ELF-1 (cell line): ENCODE measurements around the gene ECI1.
A peak's percentile ranks its signal among the peaks of the same experiment; 100 is the strongest.
"Not testable (repeated sequence)": the region's sequence is repeated elsewhere in the genome, so short reads cannot be mapped to it uniquely, and the experiment has no call there.

Experiments used
- DNase-seq: peaks from one replicate; pipeline ENCODE4 v3.0.0-alpha.2; 2016; ENCODE audit warnings: low read depth, low spot score

Gene ECI1

DNA sequence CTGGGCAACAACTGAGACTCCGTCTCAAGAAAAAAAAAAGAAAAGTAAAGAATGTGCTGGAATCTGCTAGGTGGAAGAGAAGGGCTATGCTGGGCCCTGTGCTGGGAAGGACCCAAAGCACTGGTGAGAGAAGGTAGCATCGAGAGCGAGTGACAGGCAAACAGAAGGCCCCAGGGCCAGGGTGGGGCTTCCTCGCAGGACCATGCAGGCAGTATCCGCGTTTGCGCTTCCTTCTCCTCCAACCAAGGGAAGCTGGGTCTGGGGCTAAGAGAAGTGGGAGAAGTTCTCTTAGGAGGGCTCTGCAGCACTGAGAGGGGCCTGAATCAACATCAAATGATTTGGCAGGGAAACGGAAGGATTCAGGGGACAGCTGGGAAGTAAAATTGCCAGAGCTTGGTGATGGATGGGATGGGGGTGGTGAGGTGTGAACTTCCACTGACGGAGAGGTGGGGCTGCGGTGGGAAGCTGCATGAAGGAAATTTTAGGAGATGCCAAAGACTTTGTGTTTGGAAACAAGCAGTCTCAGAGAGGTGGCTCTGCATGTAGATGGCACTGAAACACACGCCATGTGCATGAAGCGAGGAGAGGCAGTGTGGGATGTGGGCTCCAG, 5.2 kb upstream of the ECI1 start:
- no peak for DNase-seq

DNA sequence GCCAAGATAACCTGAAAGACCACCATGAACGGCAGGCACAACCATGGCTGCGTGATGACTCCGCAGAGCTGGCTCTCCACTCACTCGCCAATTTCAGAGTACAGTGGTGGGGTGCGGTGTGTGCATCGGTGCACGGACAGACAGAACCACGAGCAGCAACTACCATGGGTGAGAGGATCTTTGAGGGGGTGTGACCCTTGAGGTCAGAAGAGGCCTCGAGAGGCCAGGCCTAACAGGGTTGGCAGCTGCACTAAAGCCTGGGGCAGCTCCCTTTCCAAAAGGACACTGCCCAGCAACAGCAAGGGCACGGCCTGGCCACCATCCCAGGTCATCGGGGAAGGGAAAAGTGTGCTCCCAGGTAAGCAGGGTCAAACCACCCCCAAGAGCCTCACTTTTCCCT, 1.9 kb upstream of the ECI1 start:
- no peak for DNase-seq

DNA sequence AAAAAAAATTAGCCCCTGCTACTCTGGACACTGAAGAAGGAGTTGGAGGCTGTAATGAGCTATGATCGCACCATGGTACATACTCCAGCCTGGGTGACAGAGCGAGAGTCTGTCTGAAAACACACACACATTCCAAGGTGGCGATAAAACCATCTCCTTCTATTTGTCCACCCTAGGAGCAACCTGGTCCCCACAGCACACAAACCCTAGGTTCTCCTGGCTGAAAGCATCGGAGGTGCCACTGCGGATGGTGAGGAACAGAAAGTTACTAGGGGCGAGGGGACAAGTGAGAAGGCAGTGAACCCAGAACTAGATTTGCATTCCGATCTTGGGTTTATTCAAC, 1.4 kb upstream of the ECI1 start:
- no peak for DNase-seq

DNA sequence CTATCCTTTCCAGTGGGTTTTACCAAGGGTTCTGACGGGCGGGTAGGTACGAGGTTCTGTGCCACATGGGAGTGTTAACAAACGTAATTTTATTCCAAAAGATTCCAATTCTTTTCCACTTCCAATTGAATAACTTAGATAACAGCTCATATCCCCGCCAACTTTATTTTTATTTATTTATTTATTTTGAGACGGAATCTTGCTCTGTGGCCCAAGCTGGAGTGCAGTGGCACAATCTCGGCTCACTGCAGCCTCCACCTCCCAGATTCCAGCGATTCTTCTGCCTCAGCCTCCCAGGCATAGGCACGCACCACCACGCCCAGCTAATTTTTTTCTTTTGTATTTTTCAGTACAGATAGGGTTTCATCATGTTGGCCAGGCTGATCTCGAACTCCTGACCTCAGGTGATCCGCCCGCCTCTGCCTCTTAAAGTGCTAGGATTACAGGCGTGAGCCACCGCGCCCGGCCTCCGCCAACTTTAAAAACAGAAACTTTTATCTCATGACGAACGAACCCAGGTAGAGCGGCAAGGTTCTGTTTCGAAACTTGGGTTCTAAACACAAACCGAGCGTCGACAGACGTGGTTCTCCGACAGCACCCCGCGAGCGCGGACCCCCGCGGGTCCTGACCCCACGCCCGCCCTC, 613 bp downstream of the ECI1 start:
- peak; percentile 47 for DNase-seq

DNA sequence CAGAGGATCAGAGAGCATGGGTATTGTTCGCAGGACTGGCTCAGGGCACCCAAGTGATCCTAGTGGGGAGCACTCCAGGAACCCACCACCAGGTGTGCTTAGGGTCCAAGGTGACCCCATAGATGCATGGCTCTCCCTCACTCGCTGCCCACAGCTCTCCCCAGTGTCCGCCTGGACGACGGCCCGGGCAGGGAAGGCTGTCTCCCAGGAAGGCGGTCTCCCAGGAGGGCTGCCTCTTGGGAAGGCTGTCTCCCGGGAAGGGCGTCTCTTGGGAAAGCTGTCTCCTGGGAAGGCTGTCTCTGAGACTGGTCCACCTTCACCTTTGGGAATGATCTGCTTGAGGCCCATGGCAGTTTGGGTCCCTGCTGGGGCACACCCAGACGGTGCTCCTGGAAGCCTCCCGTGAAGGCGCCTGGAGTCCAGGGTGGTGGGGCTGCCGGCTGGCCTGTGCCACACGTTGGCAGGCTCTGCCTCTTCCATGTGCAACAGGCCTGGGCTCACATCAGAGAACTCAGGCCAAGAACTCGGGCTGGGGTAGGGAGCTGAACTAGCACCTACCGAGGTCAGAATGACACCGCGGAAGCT, 5.0 kb downstream of the ECI1 start:
- no peak for DNase-seq

DNA sequence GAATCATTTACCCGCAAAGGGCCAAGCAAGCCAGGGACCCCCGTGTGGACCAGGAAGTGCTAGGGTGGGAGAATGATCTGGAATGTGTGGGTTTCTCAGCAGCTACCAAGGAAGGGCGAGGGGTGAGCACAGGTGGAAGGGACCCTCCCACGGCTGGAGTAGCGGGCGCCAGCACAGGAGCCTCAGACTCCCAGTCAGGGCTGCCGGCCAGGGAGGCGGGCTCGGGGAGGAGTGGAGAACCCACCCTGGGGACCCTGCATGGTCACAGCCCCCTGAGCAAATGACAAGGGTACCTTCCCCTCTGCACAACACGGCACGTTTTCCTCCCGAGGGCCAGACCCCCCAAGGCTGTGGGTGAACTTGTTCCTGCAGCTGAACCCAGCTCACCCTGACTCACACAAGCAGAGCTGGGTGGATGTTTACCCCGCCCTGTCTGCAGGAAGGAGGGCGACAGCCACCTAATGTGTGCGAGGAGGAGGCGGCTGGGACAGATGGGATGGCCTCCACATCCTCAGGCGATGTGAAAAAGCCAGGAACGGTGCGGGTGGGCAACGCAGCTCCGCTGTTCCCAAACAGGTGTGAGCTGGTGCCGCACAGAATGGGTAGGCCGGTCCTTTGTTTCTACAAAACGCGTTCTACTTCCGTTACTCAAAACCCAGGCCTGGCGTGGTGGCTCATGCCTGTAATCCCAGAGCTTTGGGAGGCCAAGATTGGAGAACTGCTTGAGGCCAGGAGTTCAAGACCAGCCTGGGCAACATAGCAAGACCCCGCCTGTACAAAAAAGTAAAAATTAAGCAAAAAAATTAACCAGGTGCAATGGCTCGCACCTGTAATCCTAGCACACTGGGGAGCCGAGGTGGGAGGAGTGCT, 6.2 kb downstream of the ECI1 start:
- no peak for DNase-seq

DNA sequence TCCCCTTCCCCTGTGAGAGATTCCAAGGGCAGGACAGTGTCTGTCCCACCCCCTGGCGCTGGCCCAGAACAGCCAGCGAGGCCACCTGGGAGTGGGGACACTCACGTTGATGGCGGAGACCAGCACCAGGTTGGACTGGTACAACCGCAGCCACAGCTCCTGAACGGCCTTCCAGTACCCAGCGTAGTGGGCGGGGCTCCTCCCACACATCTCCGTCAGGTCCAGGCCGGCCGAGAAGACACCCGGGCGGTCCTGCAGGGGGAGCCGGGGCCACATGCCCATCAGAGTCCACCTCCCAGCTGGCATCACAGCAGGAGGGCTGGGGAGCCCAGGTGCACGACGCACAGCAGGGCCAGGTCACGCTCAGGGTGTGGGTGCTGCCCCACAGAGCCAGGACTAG, 7.1 kb downstream of the ECI1 start:
- DNase-seq: peak; percentile 59

DNA sequence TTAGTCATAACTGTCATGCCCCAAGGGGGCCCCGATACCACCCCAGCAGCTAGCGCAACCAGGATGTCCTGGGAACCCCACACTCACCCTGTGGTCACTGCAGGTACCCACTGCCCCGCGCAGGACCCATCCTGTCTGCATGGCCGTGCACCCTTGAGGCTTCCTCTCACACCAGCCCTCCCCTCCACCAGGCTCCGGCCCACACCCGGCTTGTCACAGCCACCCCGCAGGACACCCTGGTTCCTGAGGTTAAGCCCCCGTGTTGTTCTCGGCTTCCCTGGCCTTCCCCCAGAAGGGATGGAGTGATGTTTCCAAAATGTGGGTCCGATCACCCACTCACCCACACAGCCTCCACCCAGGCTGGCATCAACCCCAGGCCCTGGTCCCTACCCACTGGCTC, 7.6 kb downstream of the ECI1 start:
- no peak for DNase-seq

DNA sequence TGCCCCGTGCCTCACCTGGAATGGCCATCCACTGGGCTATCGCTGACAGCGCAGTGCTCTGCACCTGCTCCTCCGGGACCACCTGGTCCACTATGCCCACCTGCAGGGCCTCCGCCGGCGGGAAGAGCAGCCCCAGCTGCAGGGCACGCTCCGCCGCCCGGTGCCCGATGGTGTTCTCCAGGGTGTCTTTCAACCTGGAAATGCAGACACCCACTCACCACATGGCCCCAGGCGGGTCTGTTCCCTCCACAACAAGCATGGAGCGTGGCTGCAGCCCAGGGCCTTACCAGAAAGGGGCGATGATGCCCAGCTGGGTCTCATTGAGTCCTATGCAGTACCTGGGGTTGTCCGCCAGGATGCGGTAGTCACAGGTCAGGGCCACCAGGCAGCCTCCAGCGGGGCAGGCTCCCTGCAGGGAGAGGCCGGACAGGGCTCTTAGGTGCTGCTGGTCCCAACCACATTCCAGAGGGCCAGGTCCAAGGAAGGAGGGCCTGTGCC, 8.3 kb downstream of the ECI1 start:
- peak; percentile 43 for DNase-seq

DNA sequence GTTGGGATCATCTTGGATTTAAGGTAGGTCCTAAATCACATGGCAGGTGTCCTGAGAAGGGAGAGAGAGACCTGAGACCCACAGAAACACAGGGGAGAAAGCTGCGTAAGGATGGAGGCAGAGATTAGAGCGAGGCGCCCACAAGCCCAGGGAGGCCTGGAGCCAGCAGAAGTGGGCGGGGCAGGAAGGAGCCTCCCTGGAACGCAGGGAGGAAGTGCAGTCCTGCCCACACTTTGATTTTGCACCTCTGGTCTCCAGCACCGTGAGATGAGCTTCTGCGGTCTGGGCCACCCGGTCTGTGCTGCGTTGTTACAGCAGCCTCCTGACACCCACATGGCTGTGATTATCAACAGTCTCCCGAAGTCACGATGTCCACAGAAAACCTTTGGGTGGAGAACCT, 8.8 kb downstream of the ECI1 start:
- no peak for DNase-seq

DNA sequence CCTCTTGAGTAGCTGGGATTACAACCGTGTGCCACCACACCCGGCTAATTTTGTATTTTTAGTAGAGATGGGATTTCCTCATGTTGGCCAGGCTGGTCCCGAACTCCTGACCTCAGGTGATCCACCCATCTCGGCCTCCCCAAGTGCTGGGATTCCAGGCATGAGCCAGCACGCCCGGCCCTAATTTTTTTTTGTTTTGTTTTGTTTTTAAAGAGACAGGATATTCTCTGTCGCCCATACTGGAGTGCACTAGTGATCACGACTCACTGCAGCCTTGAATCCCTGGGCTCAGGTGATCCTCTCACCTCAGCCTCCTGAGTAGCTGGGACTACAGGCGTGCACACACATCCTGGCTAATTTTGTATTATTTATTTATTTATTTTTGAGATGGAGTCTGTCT, 11.1 kb downstream of the ECI1 start:
- not testable (repeated sequence) for DNase-seq

DNA sequence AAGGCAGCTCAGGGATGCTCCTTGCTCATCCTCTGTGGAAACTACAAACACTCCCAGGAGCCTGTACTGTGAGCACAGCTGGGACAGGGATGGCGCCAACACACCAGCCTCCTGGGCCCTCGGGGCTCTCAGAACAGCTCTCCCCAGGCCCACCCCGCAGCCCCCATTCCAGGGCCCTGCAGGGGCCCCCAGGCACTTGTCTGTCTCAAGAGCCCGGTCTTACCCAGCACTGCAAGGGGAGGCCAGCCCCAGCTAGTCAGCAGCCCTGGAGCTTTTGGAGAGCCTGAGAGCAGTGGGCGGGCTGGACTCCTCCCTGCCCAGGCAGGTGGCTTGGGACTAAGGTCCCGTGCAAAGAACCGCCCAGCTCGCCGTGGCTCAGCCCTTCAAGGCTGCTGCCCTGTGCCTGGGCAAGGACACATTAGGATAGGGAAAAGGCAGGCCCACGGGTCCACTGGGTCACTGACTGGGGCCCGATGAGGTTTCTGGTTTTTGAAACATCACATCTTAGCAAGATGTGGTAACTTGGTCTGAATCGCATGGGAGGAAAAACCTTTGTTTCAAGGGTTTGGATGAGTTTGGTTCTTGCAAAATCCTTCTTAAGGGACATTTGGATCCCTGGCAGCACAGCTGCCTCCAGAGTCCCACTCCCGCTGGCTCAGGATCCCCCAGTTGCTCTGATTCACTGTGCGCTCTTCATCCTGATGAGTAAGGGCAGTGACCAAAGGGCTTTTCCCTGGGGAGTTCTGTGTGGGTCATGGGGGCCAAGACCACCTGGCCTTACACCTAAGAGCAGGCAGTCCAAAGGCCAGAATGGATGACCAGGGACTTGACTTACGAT, 12.3 kb downstream of the ECI1 start:
- peak; percentile 66 for DNase-seq

DNA sequence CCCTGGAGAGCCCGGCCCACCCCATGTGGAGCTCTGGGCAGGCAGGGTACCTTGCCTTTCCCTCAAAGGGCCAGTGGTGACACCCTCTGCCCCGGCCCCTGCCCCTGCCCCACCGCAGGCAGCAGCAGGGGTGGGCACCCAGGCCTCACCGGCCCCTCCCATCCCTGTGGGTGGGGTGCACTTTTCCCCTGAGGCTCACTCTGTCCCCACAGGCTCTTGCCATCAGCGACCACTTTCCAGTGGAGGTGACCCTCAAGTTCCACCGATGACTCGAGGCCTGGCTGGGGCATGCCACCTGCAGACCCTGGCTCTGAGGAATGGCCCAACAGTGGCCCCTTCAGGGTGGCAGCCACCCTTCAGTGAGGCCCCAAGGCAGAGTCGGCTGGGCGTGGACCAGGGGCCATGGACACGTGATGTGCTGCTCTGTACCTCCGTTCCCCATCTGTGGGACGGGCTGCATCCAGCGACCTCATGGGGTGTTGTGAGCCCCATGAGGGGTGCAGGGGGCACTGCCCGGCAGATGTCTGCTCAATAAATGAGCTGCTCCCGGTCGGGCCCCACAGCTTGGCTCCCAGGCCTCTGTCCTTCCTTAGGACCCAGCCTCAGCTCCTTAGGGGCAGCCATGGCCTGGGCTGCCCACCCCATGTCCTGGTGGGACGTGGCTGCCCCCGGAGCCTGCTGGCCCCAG, 13.1 kb downstream of the ECI1 start:
- DNase-seq: no peak

DNA sequence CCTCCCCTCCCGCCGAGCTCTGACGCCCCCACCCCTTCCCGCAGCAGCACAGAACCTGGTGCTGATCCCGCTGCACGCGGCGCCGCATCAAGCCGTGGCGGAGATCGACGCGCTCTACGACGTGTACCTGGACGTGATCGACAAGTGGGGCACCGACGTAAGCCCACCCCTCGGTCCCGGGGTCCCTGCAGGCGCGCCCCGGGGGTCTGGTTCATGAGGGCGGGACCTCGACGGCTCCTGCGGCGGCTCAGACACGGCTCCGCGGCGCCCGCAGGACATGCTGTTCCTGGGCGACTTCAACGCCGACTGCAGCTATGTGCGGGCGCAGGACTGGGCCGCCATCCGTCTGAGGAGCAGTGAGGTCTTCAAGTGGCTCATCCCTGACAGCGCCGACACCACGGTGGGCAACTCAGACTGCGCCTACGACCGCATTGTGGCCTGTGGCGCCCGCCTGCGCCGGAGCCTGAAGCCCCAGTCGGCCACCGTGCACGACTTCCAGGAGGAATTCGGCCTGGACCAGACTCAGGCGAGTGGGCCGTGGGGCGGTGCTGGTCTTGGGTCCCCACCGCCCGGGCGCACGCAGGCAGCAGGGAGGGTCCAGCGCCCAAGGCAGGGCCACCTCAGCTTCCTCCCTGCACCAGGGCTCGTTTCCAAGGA, 13.8 kb downstream of the ECI1 start:
- peak; percentile 56 for DNase-seq

DNA sequence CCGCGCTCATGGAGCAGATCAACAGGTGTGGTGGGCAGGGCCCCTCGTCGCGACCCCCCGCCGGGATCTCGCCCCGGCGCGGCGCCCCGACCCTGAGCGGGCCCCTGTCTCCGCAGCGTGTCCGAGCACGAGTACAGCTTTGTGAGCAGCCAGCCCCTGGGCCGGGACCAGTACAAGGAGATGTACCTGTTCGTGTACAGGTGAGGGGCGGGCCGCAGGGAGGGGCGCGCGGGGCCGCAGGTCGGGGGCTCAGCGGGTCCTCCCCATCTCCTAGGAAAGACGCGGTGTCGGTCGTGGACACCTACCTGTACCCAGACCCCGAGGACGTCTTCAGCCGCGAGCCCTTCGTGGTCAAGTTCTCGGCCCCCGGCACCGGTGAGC, 14.3 kb downstream of the ECI1 start:
- no peak for DNase-seq

DNA sequence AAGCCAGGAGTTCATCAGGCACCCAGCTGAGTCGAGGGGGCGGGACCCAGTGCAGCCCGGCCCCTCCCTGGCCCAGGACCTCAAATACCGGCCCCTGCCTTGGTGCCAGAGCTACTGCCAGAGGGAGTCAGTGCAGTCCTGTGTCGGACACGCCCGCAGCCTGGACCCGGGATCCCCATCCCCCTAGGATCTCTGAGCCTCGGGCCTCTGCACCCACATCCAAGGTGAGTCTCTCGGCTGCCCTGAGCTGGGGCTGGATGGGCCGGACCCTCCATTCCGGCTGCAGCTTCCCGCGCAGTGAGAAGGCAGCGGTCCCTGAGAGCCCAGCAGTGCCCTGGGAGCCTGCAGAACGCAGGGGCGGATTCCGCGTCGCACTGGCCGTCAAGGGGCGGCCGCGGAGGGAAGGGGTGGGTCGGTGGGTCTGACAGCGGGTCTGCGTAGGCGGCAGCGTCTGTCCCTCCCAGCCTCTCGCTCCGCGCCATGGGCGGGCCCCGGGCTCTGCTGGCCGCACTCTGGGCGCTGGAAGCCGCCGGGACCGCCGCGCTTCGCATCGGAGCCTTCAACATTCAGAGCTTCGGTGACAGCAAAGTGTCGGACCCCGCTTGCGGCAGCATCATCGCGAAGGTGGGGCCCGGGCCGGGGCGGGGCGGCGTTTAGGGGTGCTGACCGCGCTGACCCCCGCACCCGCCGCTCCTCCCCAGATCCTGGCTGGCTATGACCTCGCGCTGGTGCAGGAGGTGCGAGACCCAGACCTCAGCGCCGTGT, 14.9 kb downstream of the ECI1 start, which contains the start of gene DNASE1L2:
TSS of gene DNASE1L2 (plus strand) at position 108 of the 765 bp plus-strand sequence. CDS start at position 481, 373 bp downstream.
- DNase-seq: peak; percentile 79

DNA sequence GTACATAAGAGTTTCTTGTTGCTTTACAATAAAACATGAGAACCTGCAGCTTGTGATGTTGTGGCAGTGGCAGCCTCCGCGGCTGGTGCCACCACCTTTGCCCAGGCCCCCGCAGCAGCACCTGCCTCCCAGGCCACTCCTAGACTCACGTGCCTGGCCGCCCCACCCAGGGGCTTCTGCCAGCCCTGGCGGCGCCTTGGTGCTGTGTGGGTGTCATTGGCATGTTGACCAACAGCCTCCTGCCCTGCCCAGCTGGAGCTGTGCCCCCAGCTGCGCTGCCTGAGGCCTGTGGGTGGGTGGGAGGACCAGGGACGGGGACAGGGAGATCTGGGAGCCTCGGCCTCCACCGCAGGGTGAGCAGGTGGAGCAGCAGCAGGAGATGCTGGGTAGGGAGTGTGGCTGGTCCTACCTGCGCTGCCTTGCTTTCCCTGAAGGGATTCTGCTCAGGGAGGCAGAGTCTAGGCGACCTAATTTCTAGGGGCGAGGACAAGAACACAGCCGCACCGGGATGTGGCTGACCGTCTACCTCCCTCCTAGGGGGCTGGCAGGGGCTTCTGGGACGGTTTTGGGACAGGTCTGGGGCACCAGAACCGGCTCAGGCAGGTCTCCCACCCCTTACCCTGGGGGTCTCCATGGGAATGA, 15.6 kb downstream of the ECI1 start:
- DNase-seq: no peak

DNA sequence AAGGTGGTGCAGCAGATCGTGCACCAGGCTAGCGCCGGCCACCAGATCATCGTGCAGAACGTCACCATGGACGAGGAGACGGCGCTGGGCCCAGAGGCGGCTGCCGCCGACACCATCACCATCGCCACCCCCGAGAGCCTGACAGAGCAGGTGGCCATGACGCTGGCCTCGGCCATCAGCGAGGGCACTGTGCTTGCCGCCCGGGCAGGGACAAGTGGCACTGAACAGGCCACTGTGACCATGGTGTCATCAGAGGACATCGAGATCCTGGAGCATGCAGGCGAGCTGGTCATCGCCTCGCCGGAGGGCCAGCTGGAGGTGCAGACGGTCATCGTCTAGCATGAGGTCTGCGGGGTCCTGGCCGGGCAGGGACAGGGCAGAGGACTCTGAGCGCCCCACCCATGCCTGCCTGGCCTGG, 16.1 kb downstream of the ECI1 start:
- no peak for DNase-seq

DNA sequence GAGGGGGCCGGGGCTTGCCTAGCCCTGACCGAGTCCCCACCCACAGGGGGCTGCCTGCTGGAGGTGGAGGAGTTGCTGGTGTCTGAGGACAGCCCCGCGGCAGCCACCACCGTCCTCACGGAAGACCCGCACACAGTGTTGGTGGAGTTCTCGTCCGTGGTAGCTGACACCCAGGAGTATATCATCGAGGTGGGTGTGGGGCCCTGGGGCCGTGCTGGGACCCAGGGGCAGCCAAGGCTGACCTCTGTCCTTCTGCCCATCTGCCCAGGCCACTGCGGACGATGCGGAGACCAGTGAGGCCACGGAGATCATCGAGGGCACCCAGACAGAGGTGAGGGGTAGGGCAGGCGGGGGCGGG, 16.6 kb downstream of the ECI1 start:
- DNase-seq: no peak
